ENCODE results near the gene ANKRD10.

GRCh38 chr13:110937511-110938285, 22.8 kb upstream of the ANKRD10 start:
- TF ChIP-seq POLR2A (IDR thresholded peaks at IDR 0.05; ENCODE audit: low read depth): no peak
- TF ChIP-seq EP300 (IDR thresholded peaks at IDR 0.05): no peak
